GM23338 (cell line): ENCODE data around the gene ERRFI1. TPM values are rescaled to one million over a fixed set of nuclear protein-coding genes. Genes with fewer than 3 reads are reported as not detected.

Source experiments
- ATAC-seq: fragments of 200-7000 bp; cut with Tn5 transposase; 3 replicates; pipeline ENCODE4 v1.9.1; 2020
- DNase-seq: peaks from one replicate; pipeline ENCODE4 v3.0.0-alpha.2; 2015; ENCODE audit warnings: low spot score
- H2AFZ ChIP-seq: fragments of 200-600 bp; sonication (generic); 2 replicates; pipeline ENCODE4 v1.8.0; 2016; ENCODE audit warnings: antibody characterized with exemption, mild to moderate bottlenecking, moderate library complexity
- H3F3A ChIP-seq: fragments of 200-600 bp; sonication (generic); replicated peaks from 2 replicates; pipeline ENCODE4 v1.8.0; 2017; ENCODE audit warnings: antibody characterized with exemption, mixed run types, low read depth
- H3K27ac ChIP-seq: fragments of 200-600 bp; sonication (generic); 2 replicates; pipeline ENCODE4 v1.6.1; 2016; ENCODE audit warnings: low read depth
- H3K27me3 ChIP-seq: fragments of 200-600 bp; sonication (generic); 2 replicates; pipeline ENCODE4 v1.8.0; 2016; ENCODE audit warnings: mild to moderate bottlenecking, mixed run types, moderate library complexity; ENCODE audit not compliant: insufficient read depth
- H3K36me3 ChIP-seq: fragments of 200-600 bp; sonication (generic); 2 replicates; pipeline ENCODE4 v1.8.0; 2016; ENCODE audit warnings: mild to moderate bottlenecking; ENCODE audit not compliant: insufficient read depth
- H3K4me1 ChIP-seq: fragments of 200-600 bp; sonication (generic); 2 replicates; pipeline ENCODE4 v1.8.0; 2016; ENCODE audit warnings: mild to moderate bottlenecking, moderate library complexity; ENCODE audit not compliant: insufficient read depth
- H3K4me2 ChIP-seq: fragments of 200-600 bp; sonication (generic); 2 replicates; pipeline ENCODE4 v1.7.1; 2017; ENCODE audit warnings: mixed run types
- H3K4me3 ChIP-seq: fragments of 200-600 bp; sonication (generic); 2 replicates; pipeline ENCODE4 v1.6.1; 2016; ENCODE audit warnings: mixed run types
- H3K79me2 ChIP-seq: fragments of 200-600 bp; sonication (generic); replicated peaks from 2 replicates; pipeline ENCODE4 v1.8.0; 2017; ENCODE audit warnings: mild to moderate bottlenecking; ENCODE audit not compliant: insufficient read depth
- H3K9me2 ChIP-seq: fragments of 200-600 bp; sonication (generic); 2 replicates; pipeline ENCODE4 v1.8.0; 2017; ENCODE audit not compliant: insufficient read depth
- H4K20me1 ChIP-seq: fragments of 200-600 bp; sonication (generic); replicated peaks from 2 replicates; pipeline ENCODE4 v1.8.0; 2017; ENCODE audit warnings: mild to moderate bottlenecking; ENCODE audit not compliant: insufficient read depth
- H3K27ac Mint-ChIP-seq: 2 replicates; pipeline ENCODE4 v1.8.0; 2020; ENCODE audit warnings: inconsistent platforms, mild to moderate bottlenecking, moderate library complexity, mixed read lengths
- H3K27me3 Mint-ChIP-seq: 3 replicates; pipeline ENCODE4 v1.8.0; 2022; ENCODE audit warnings: low read depth, mild to moderate bottlenecking, moderate library complexity, mixed read lengths, inconsistent platforms; ENCODE audit not compliant: insufficient read depth, poor library complexity
- H3K36me3 Mint-ChIP-seq: 3 replicates; pipeline ENCODE4 v1.8.0; 2021; ENCODE audit warnings: low read depth, mild to moderate bottlenecking, inconsistent platforms, moderate library complexity, mixed read lengths
- H3K4me1 Mint-ChIP-seq: 3 replicates; pipeline ENCODE4 v1.8.0; 2020; ENCODE audit warnings: mild to moderate bottlenecking, inconsistent platforms, mixed read lengths
- H3K4me3 Mint-ChIP-seq: 3 replicates; pipeline ENCODE4 v1.8.0; 2021; ENCODE audit warnings: moderate library complexity, mild to moderate bottlenecking, inconsistent platforms, mixed read lengths
- H3K9me3 Mint-ChIP-seq: 3 replicates; pipeline ENCODE4 v1.8.0; 2020; ENCODE audit warnings: moderate library complexity, mild to moderate bottlenecking, inconsistent platforms, mixed read lengths
- ETS1 ChIP-seq: IDR thresholded peaks from 2 replicates; pipeline ENCODE4 v1.6.1; 2016; ENCODE audit warnings: antibody characterized with exemption
- EZH2 ChIP-seq: fragments of 200-600 bp; sonication (generic); IDR thresholded peaks from one replicate; pipeline ENCODE4 v1.8.0; 2017; ENCODE audit warnings: antibody characterized with exemption, mild to moderate bottlenecking, low read depth; ENCODE audit not compliant: unreplicated experiment
- JUNB ChIP-seq: IDR thresholded peaks from one replicate; pipeline ENCODE4 v1.6.1; 2016; ENCODE audit warnings: antibody characterized with exemption; ENCODE audit not compliant: unreplicated experiment
- ZNF331 ChIP-seq: fragments of 250-450 bp; sonication (Bioruptor Pico); IDR thresholded peaks from 2 replicates; pipeline ENCODE4 v1.5.0; 2020; ENCODE audit warnings: low read depth, mild to moderate bottlenecking, moderate library complexity
- polyA plus RNA-seq: library from polyadenylated mRNA; unstranded; fragments of >200 nt; fragmentation: Nextera tagmentation; extraction: Ambion mirVana; gene quantifications from 2 replicates; pipeline ENCODE4 v1.2.1, GENCODE V29; 2016
- total RNA-seq: library from RNA; depleted of rRNA; stranded (reverse); fragments of >200 nt; shearing (Covaris generic); gene quantifications from 2 replicates; pipeline ENCODE4 v1.2.3, GENCODE V29; 2014
- TF ChIP-seq, protein P1 (sequence below), 2 experiments: fragments of 200-600 bp in 1 of 2; sonication (generic) in 1 of 2; conservative IDR thresholded peaks; 2 replicates each; pipeline versions ENCODE4 v1.5.1 to v1.6.1; 2016 to 2017; ENCODE audit warnings: antibody characterized with exemption in 2 of 2, low read depth in 2 of 2, mild to moderate bottlenecking in 2 of 2, moderate library complexity in 1 of 2
- TF ChIP-seq, protein P2 (sequence below): IDR thresholded peaks from one replicate; pipeline ENCODE4 v1.6.1; 2018; ENCODE audit warnings: antibody characterized with exemption; ENCODE audit not compliant: unreplicated experiment

ERRFI1 gene
- total and polyA plus RNA-seq, 2 experiments from 2014 or later, result 22.9 to 59.8 TPM

DNA sequence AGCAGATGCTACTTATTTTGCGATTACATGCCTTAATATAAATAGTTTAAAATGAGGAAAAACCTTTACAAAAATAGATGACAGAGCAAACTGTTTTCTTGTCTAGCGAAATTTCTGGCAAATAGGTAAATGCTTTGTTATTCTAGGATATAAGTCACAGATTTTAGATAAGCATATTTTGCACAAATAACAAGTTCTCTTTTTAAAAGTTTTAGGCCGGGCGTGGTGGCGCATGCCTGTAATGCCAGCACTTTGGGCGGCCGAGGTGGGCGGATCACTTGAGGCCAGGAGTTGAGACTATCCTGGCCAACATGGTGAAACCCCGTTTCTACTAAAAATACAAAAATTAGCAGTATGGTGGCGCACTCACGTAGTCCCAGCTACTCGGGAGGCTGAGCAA, 20.3 kb upstream of the ERRFI1 start:
- Histone ChIP-seq H3K79me2 (no peaks in the 10 kb centered on the region), H4K20me1 (no peaks in the 10 kb centered on the region), H3K4me1 (no peaks in the 10 kb centered on the region), H2AFZ (no peak overlapping the region), H3K27ac (no peak overlapping the region), H3K27me3 (no peaks in the 10 kb centered on the region), H3K4me3 (no peak overlapping the region), H3F3A (no peaks in the 10 kb centered on the region), H3K4me2 (no peak overlapping the region), H3K36me3 (0 out of 2 replicates have a peak, but pooled peaks cover 2% of the 10 kb centered on the region), H3K9me2 (no peaks in the 10 kb centered on the region)
- no peak overlapping the region for H3K4me3 Mint-ChIP-seq
- TF ChIP-seq, protein P1, sequence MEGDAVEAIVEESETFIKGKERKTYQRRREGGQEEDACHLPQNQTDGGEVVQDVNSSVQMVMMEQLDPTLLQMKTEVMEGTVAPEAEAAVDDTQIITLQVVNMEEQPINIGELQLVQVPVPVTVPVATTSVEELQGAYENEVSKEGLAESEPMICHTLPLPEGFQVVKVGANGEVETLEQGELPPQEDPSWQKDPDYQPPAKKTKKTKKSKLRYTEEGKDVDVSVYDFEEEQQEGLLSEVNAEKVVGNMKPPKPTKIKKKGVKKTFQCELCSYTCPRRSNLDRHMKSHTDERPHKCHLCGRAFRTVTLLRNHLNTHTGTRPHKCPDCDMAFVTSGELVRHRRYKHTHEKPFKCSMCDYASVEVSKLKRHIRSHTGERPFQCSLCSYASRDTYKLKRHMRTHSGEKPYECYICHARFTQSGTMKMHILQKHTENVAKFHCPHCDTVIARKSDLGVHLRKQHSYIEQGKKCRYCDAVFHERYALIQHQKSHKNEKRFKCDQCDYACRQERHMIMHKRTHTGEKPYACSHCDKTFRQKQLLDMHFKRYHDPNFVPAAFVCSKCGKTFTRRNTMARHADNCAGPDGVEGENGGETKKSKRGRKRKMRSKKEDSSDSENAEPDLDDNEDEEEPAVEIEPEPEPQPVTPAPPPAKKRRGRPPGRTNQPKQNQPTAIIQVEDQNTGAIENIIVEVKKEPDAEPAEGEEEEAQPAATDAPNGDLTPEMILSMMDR (conservative IDR thresholded peaks at IDR 0.05; ENCODE audit: low read depth in 2 of 2), result no peak
- TF ChIP-seq ETS1, result no peak
- no peak for TF ChIP-seq ZNF331
- H3K9me3 Mint-ChIP-seq, result peaks cover 17% of the 10 kb centered on the region
- H3K27me3 Mint-ChIP-seq, result peaks cover 5% of the 10 kb centered on the region
- no peaks in the 10 kb centered on the region for H3K4me1 Mint-ChIP-seq
- H3K27ac Mint-ChIP-seq, result no peak overlapping the region
- DNase-seq (no peak), ATAC-seq (no peak)
- peaks cover 4% of the 10 kb centered on the region for H3K36me3 Mint-ChIP-seq

- H2AFZ ChIP-seq, result no peak overlapping the region
- Mint-ChIP-seq H3K27me3 (peaks cover 3% of the 10 kb centered on the region), H3K36me3 (peaks cover 4% of the 10 kb centered on the region), H3K9me3 (peaks cover 17% of the 10 kb centered on the region), H3K27ac (no peak overlapping the region), H3K4me3 (no peak overlapping the region), H3K4me1 (no peaks in the 10 kb centered on the region)
- no peaks in the 10 kb centered on the region for H3K27me3 ChIP-seq
- DNase-seq (no peak), ATAC-seq (no peak)
- H3F3A ChIP-seq, result no peaks in the 10 kb centered on the region
- H3K36me3 ChIP-seq, result 0 out of 2 replicates have a peak, but pooled peaks cover 3% of the 10 kb centered on the region
- H3K9me2 ChIP-seq, result no peaks in the 10 kb centered on the region; the same call in 1 of the 2 replicates
- no peaks in the 10 kb centered on the region for H3K79me2 ChIP-seq
- H3K4me1 ChIP-seq, result no peaks in the 10 kb centered on the region
- no peak overlapping the region for H3K4me2 ChIP-seq
- H3K4me3 ChIP-seq, result no peak overlapping the region
- H4K20me1 ChIP-seq, result no peaks in the 10 kb centered on the region
- H3K27ac ChIP-seq, result no peak overlapping the region
- TF ChIP-seq, protein P2, sequence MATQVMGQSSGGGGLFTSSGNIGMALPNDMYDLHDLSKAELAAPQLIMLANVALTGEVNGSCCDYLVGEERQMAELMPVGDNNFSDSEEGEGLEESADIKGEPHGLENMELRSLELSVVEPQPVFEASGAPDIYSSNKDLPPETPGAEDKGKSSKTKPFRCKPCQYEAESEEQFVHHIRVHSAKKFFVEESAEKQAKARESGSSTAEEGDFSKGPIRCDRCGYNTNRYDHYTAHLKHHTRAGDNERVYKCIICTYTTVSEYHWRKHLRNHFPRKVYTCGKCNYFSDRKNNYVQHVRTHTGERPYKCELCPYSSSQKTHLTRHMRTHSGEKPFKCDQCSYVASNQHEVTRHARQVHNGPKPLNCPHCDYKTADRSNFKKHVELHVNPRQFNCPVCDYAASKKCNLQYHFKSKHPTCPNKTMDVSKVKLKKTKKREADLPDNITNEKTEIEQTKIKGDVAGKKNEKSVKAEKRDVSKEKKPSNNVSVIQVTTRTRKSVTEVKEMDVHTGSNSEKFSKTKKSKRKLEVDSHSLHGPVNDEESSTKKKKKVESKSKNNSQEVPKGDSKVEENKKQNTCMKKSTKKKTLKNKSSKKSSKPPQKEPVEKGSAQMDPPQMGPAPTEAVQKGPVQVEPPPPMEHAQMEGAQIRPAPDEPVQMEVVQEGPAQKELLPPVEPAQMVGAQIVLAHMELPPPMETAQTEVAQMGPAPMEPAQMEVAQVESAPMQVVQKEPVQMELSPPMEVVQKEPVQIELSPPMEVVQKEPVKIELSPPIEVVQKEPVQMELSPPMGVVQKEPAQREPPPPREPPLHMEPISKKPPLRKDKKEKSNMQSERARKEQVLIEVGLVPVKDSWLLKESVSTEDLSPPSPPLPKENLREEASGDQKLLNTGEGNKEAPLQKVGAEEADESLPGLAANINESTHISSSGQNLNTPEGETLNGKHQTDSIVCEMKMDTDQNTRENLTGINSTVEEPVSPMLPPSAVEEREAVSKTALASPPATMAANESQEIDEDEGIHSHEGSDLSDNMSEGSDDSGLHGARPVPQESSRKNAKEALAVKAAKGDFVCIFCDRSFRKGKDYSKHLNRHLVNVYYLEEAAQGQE, result no peak
- TF ChIP-seq, protein P1 (conservative IDR thresholded peaks at IDR 0.05; ENCODE audit: low read depth in 2 of 2), result no peak
- TF ChIP-seq JUNB, result no peak
- TF ChIP-seq EZH2, result no peak
These were observed 17.5 kb upstream of the ERRFI1 start for GRCh38 chr1:8043621-8044020.
